ENCODE results near the gene RND1. TPM values are rescaled to one million over a fixed set of nuclear protein-coding genes. Genes with fewer than 3 reads are reported as not detected.

The RND1 gene
- polyA plus RNA-seq, 1 of the 3 experiments (the other 2 are of a cell fraction) = 0.39 TPM

- CTCF ChIA-PET = no interaction called here
- Histone ChIP-seq H3K36me3 (replicated peaks in 1 of 2; ENCODE audit: control insufficient read depth in 1 of 2, insufficient read depth in 2 of 2, low read length in 1 of 2) (peaks cover 3 to 70% of the 10 kb centered on the region in 2 experiments), H3K4me2 (no peak overlapping the region), H3K9me2 (no peaks in the 10 kb centered on the region), H3K79me2 (ENCODE audit: insufficient read depth) (peaks cover 2% of the 10 kb centered on the region; the same call in 1 of the 2 replicates), H3K9ac (no peak overlapping the region), H2AFZ (ENCODE audit: low read depth) (no peak overlapping the region), H3F3A (replicated peaks; ENCODE audit: insufficient read depth) (no peaks in the 10 kb centered on the region), H4K20me1 (ENCODE audit: insufficient read depth) (peaks cover 11% of the 10 kb centered on the region; the same call in 1 of the 2 replicates), H3K9me3 (no peaks in the 10 kb centered on the region), H3K4me3 (ENCODE audit: low read depth in 2 of 2, low read length in 1 of 2) (no peak overlapping the region), H3K27ac (ENCODE audit: low read depth in 2 of 2, low read length in 1 of 2) (no peak overlapping the region), H3K27me3 (ENCODE audit: insufficient read depth) (no peaks in the 10 kb centered on the region), H3K4me1 (ENCODE audit: control insufficient read depth in 1 of 2, insufficient read depth in 2 of 2, low read depth in 1 of 2, low read length in 1 of 2) (peaks cover 0 to 6% of the 10 kb centered on the region in 2 experiments; a peak in 1 of 4 replicates)
- POLR2A ChIA-PET = no interaction called here
- no peak for TF ChIP-seq TCF12 (IDR thresholded peaks at IDR 0.05)
- TF ChIP-seq USF1 (IDR thresholded peaks at IDR 0.05; ENCODE audit: borderline replicate concordance, low read depth) = no peak
- 80% methylated on average over 1 of the region's 4 CpGs for WGBS (ENCODE audit: low lambda C conversion rate)
- no peak for DNase-seq
Observed at GRCh38 chr12:48824905-48825304, 40.8 kb downstream of the RND1 start.

GRCh38 chr12:48824112-48824511 is 41.6 kb downstream of the RND1 start:
- Histone ChIP-seq H3K27me3 (ENCODE audit: insufficient read depth) (no peaks in the 10 kb centered on the region), H3K9ac (no peak overlapping the region), H2AFZ (ENCODE audit: low read depth) (no peak overlapping the region), H4K20me1 (ENCODE audit: insufficient read depth) (peaks cover 11% of the 10 kb centered on the region; the same call in 1 of the 2 replicates), H3K4me3 (ENCODE audit: low read depth in 2 of 2, low read length in 1 of 2) (no peak overlapping the region), H3K4me1 (ENCODE audit: control insufficient read depth in 1 of 2, insufficient read depth in 2 of 2, low read depth in 1 of 2, low read length in 1 of 2) (peaks cover 5 to 14% of the 10 kb centered on the region in 2 experiments; a peak in 3 of 4 replicates), H3F3A (replicated peaks; ENCODE audit: insufficient read depth) (no peaks in the 10 kb centered on the region), H3K27ac (ENCODE audit: low read depth in 2 of 2, low read length in 1 of 2) (no peak overlapping the region), H3K9me2 (no peaks in the 10 kb centered on the region), H3K4me2 (no peak overlapping the region), H3K79me2 (ENCODE audit: insufficient read depth) (peaks cover 10% of the 10 kb centered on the region; the same call in 1 of the 2 replicates), H3K9me3 (no peaks in the 10 kb centered on the region), H3K36me3 (replicated peaks in 1 of 2; ENCODE audit: control insufficient read depth in 1 of 2, insufficient read depth in 2 of 2, low read length in 1 of 2) (peaks cover 3 to 64% of the 10 kb centered on the region in 2 experiments)
- POLR2A ChIA-PET = no interaction called here
- no peak for TF ChIP-seq NRF1 (IDR thresholded peaks at IDR 0.05; ENCODE audit: low read depth, low read length)
- no peak for TF ChIP-seq RXRA (IDR thresholded peaks at IDR 0.05; ENCODE audit: borderline replicate concordance, low read depth)
- no peak for TF ChIP-seq TCF12 (IDR thresholded peaks at IDR 0.05)
- TF ChIP-seq PBX3 (IDR thresholded peaks at IDR 0.05) = no peak
- no peak for TF ChIP-seq REST (IDR thresholded peaks at IDR 0.05; ENCODE audit: low read depth, low read length)
- no peak for TF ChIP-seq MXI1 (IDR thresholded peaks at IDR 0.05; ENCODE audit: low read depth, low read length)
- TF ChIP-seq MEF2A (IDR thresholded peaks at IDR 0.05; ENCODE audit: borderline replicate concordance, low read depth) = no peak
- TF ChIP-seq NFIC (IDR thresholded peaks at IDR 0.05; ENCODE audit: borderline replicate concordance) = no peak
- no peak for TF ChIP-seq RAD21 (IDR thresholded peaks at IDR 0.05; ENCODE audit: low read length)
- CTCF ChIA-PET = interaction anchor here (1.5 to 2.2 kb wide), 4 partner anchors 9 to 173 kb away, joined by 3 to 9 read pairs (median 6); no protein-coding TSS in a partner anchor
- DNase-seq = no peak
- 96% methylated on average over 12 of the region's 12 CpGs for WGBS (ENCODE audit: low lambda C conversion rate)

Data from SK-N-SH (cell line).